Mucosa of stomach (tissue), 1 donor: ENCODE measurements around the gene SH3D19.
"Not testable (repeated sequence)": the region's sequence is repeated elsewhere in the genome, so short reads cannot be mapped to it uniquely, and the experiment has no call there.

Experiments
- H3K27me3 ChIP-seq: one replicate; pipeline ENCODE4 v1.7.0; 2013; ENCODE audit warnings: mild to moderate bottlenecking, low read length; ENCODE audit not compliant: control insufficient read depth, insufficient read depth
- H3K36me3 ChIP-seq: one replicate; pipeline ENCODE4 v1.7.0; 2013; ENCODE audit warnings: low read length; ENCODE audit not compliant: control insufficient read depth, insufficient read depth
- H3K4me1 ChIP-seq: one replicate; pipeline ENCODE4 v1.7.0; 2013; ENCODE audit warnings: mild to moderate bottlenecking, low read length; ENCODE audit not compliant: control insufficient read depth, insufficient read depth
- H3K4me3 ChIP-seq: one replicate; pipeline ENCODE4 v1.7.0; 2013; ENCODE audit warnings: low read length
- H3K9ac ChIP-seq: one replicate; pipeline ENCODE4 v1.7.0; 2013; ENCODE audit warnings: mild to moderate bottlenecking, low read length, moderate library complexity
- H3K9me3 ChIP-seq: one replicate; pipeline ENCODE4 v1.7.0; 2013; ENCODE audit warnings: mild to moderate bottlenecking, low read length, moderate library complexity; ENCODE audit not compliant: control insufficient read depth
- donor health status: Pancreatic carcinoma.

Gene SH3D19

DNA sequence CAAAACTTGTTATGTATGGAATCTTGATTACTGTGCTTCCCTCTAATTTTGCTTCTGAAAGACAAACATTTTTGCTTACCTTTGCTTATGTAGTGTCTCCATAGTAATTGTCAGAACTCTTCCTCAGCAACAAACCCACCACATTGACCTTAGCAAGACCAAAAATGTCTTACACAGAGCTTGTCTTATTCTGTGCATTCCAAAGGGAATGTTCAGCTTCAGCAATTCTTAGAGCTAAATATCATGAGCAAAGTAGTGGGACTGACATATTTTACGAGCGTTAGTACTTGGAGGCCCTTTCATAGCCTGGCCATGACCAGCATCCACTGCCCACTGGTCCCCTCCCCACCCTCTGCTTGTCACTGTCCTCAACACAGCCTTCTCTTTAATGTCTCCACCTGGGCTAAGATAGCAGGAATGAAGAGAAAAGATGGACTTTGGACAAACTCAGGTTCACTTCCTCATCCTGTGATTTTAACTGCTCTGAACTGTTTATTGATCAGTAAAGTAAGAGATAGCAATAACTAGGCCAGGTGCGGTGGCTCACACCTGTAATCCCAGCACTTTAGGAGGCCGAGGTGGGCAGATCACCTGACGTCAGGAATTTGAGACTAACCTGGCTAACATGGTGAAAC, 15.5 kb upstream of the SH3D19 start:
- no peak overlapping the region for H3K9ac ChIP-seq
- no peaks in the 10 kb centered on the region for H3K9me3 ChIP-seq
- peaks cover 20% of the 10 kb centered on the region for H3K4me1 ChIP-seq
- H3K27me3 ChIP-seq, result no peaks in the 10 kb centered on the region
- H3K36me3 ChIP-seq, result no peaks in the 10 kb centered on the region
- H3K4me3 ChIP-seq, result no peak overlapping the region

DNA sequence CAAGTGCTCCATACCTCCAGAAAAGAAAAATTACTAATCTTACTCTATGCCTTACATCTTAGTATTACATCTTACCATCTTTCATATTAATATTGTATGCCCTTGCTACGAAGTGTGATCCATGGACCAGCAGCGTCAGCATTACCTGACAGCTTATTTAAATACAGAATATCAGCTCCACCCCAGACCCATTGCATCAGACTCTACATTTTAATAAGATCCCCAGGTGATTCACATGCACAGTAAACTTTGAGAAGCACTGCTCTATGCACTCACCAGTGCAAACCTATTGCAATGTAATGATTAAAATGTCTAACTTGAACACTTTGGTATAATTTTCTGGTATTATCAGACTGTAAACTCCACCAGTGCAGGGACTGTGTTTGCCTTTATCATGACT, 14.1 kb upstream of the SH3D19 start:
- Histone ChIP-seq H3K27me3 (no peaks in the 10 kb centered on the region), H3K9ac (no peak overlapping the region), H3K4me1 (peaks cover 20% of the 10 kb centered on the region), H3K36me3 (no peaks in the 10 kb centered on the region), H3K9me3 (no peaks in the 10 kb centered on the region), H3K4me3 (no peak overlapping the region)

DNA sequence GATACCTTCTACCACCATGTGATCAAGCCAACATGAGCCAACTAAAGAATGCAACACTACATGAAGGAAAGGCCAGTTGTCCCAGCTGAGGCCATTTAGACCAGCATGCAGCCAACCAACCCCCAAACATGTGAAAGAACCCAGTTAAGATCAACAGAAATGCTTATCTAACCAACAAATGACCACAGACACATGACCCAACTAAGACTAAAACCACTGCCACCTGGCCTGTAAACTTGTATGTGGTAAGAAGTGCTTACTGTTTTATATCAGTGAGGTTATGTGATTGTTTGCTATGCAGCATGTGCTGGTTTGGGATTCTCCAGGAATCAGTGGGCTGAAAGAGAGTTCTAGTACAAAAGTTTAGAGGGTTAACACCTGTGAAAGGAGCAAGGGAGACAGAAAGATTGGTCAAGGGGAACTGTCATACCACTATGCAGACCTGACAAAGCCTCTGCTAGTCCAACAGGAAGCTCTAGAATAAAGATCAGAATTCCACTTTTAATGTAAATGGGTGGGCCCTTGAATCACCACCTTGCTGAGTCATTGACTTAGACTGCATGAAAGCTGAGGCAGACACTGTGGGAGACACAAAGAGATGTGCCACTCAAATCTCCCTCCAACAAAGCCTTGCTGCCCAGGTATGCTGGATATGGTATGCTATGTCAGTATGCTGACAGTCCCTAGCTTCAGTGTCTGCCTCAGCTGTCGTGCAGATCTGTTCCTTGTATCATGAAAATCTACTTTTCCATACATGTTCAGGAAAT, 6.1 kb upstream of the SH3D19 start:
- H3K9me3 ChIP-seq, result no peaks in the 10 kb centered on the region
- H3K4me1 ChIP-seq, result peaks cover 29% of the 10 kb centered on the region
- H3K4me3 ChIP-seq, result no peak overlapping the region
- H3K36me3 ChIP-seq, result no peaks in the 10 kb centered on the region
- H3K9ac ChIP-seq, result no peak overlapping the region
- no peaks in the 10 kb centered on the region for H3K27me3 ChIP-seq

DNA sequence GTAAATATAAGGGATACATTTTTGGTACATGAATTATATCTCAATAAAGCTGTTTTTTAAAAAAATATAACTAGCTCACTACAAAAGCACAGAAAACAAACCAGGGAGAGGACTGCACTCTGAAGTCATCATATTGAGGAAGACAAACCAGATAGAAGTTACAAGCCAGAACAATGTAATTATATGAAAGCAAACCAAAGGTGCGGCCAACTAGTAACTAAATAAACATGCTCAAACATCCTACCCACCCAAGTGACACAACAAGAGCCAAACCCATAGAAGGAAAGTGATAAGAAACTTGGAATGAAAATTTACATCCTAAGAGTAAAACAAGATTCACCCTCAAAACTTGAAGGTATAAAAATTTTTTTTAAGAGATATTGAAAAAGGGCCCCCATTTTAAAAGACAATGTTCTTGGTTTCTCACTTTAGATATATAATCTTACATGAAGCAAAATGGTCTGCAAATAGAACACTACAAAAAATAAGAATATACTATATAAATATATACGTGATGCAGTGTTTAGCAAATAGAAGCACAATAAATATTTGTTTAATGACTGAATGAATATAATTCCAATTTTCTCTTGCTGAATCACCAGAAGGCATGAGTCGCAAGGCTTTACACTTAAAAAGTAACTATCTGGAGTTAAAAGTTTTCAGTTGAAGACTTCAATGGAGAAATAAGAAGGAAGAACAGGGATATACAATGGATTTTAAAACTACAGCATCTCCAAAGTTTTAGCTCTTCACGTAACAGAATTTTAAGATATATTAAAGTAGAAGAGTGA, 4.0 kb upstream of the SH3D19 start:
- Histone ChIP-seq H3K4me1 (peaks cover 37% of the 10 kb centered on the region), H3K9me3 (no peaks in the 10 kb centered on the region), H3K9ac (no peak overlapping the region), H3K36me3 (no peaks in the 10 kb centered on the region), H3K4me3 (no peak overlapping the region), H3K27me3 (no peaks in the 10 kb centered on the region)

DNA sequence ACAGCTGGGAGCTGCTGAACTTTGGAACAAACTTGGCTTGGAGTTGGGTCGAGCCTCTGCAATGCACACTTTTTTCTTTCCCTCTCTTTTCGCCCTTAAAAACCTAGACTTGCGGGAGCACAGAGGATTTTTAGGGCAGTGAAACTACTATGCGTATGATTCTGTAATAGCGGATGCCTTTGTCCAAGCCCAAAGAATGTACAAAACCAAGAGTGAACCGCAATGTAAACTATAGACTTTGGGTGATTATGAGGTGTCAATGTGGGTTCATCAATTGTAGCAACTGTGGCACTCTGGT, 493 bp upstream of the SH3D19 start:
- Histone ChIP-seq H3K36me3 (no peaks in the 10 kb centered on the region), H3K4me1 (peaks cover 30% of the 10 kb centered on the region), H3K9me3 (no peaks in the 10 kb centered on the region), H3K9ac (peak overlapping the region; percentile 90), H3K27me3 (no peaks in the 10 kb centered on the region), H3K4me3 (peak overlapping the region; percentile 47)

DNA sequence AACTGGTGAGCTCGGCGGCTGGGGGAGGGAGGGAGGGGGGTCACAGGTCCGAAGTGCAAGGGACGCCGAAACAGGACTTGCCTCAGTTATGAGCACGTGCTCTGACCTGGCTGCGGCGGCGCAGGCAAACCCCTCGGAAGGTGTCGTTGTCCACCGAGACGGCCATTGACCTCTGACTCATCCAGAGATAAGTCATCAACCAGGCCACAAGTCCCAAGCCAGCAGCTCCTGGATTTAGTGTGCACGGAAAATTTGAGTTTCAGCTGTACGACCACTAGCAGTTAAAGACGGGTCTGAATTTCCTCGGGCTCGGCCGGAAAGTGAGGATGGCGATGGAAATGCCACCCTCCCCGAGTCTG, 674 bp downstream of the SH3D19 start:
- peaks cover 28% of the 10 kb centered on the region for H3K4me1 ChIP-seq
- H3K9ac ChIP-seq, result peak overlapping the region; percentile 90
- H3K27me3 ChIP-seq, result no peaks in the 10 kb centered on the region
- H3K36me3 ChIP-seq, result no peaks in the 10 kb centered on the region
- H3K9me3 ChIP-seq, result no peaks in the 10 kb centered on the region
- H3K4me3 ChIP-seq, result peak overlapping the region; percentile 47

DNA sequence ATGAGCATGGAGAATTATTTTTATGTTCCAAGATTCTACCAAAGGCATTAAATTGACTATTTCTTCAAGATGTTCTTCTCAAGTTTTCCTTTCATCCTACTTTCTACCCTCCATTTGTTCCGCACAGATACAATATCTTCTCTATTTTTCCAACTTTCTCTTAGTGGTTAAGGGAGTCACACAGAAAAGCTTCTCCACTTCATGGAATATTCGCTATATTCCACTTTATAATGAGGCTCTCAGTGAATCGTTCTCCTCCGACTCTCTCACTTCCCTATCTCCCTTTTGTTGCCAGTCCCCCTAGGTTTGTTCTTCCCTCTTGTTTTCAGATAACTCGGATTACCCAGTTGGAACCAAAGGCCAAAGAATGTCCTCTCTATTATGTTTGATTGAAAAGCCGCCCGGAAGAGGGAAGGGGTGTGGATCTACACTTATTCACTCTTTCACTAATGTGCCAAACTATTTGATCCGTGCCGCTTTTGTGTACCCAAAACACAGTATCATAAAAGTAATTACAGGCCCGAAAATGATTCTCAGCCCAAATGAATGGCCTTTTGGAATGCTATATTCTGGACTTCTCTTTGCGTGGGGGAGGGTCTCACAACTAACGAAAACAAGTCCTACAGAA, 1.2 kb downstream of the SH3D19 start:
- H3K27me3 ChIP-seq, result no peaks in the 10 kb centered on the region
- H3K9ac ChIP-seq, result peak overlapping the region; percentile 90
- H3K4me1 ChIP-seq, result peaks cover 28% of the 10 kb centered on the region

DNA sequence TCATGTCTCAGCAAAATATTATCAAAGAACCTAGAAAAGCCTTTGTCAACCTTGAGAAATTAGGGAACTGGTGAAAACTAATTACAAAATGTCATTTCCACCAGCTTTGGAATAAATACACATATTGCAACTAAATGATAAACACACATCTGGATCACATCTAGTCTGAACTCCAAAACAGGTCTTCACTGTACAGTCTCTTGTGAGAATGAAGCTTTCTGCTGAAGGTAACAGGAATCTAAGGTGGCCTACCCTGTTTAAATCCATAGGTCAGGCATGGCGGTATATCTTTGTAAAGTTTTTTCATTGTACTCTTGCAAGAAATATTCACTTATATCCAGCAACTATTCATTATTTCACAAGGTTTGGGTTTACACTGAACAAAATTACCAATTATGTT, 1.7 kb downstream of the SH3D19 start:
- H3K4me1 ChIP-seq, result peaks cover 24% of the 10 kb centered on the region
- no peak overlapping the region for H3K9ac ChIP-seq
- no peak overlapping the region for H3K4me3 ChIP-seq

More for the DNA sequence above, 1.2 kb downstream of the SH3D19 start:
- no peaks in the 10 kb centered on the region for H3K36me3 ChIP-seq
- H3K4me3 ChIP-seq, result peak overlapping the region; percentile 47
- no peaks in the 10 kb centered on the region for H3K9me3 ChIP-seq

DNA sequence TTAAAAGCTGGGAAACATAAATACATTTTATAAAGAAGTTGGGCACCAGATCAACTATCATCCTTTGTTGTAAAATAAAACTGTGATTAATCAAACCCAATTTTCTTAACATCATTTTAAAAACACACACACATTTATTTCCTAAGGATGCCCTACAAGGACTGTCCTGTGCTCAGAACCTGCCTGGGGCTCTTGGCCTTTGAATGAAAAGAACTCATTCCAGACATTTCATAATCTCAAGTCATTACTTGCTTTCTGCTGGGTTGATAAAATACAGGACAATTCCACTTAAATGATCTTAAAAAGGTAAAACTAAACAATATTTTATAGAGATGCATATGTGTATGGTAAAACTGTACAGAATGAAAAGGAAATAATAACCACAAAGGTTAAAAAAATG, 2.8 kb downstream of the SH3D19 start:
- Histone ChIP-seq H3K4me1 (peaks cover 23% of the 10 kb centered on the region), H3K9me3 (no peaks in the 10 kb centered on the region), H3K36me3 (no peaks in the 10 kb centered on the region), H3K4me3 (no peak overlapping the region), H3K27me3 (no peaks in the 10 kb centered on the region), H3K9ac (no peak overlapping the region)

More for the DNA sequence above, 1.7 kb downstream of the SH3D19 start:
- Histone ChIP-seq H3K36me3 (no peaks in the 10 kb centered on the region), H3K27me3 (no peaks in the 10 kb centered on the region), H3K9me3 (no peaks in the 10 kb centered on the region)

DNA sequence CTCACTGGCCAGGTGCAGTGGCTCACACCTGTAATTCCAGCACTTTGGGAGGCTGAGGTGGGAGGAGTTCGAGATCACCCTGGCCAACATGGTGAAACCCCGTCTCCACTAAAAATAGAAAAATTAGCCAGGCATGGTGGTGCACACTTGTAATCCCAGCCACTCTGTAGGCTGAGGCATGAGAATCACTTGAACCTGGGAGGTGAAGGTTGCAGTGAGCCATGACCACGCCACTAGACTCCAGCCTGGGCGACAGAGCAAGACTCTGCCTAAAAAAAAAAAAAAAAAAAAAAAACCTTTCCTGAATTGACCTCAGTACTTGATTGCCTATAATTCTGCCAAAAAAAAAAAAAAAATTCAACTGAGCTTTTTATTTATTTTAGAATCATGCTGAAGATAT, 3.2 kb downstream of the SH3D19 start:
- not testable (repeated sequence) for H3K4me3 ChIP-seq, H3K9ac ChIP-seq, H3K9me3 ChIP-seq, H3K36me3 ChIP-seq, H3K27me3 ChIP-seq
- H3K4me1 ChIP-seq, result peaks cover 24% of the 10 kb centered on the region

DNA sequence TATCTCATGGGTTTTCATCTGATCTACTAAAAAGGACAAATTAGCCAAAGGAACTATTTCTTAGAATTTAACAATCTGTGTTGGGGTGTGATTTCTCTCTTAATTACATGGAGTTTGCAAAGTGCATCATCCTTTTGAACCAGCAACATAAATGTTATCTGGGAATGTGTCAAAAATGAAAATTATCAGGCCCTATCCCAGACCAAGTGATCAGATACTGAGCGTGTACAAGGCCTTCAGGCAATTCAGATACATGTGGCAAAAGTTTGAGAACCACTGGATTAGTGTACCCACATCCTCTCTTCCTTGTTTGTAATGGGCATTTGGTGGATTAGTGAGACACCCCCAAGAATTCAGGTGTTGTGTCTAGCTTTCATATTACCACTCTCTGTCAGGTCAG, 3.8 kb downstream of the SH3D19 start:
- Histone ChIP-seq H3K9ac (no peak overlapping the region), H3K36me3 (no peaks in the 10 kb centered on the region), H3K4me3 (no peak overlapping the region), H3K4me1 (peaks cover 24% of the 10 kb centered on the region), H3K27me3 (no peaks in the 10 kb centered on the region), H3K9me3 (no peaks in the 10 kb centered on the region)

DNA sequence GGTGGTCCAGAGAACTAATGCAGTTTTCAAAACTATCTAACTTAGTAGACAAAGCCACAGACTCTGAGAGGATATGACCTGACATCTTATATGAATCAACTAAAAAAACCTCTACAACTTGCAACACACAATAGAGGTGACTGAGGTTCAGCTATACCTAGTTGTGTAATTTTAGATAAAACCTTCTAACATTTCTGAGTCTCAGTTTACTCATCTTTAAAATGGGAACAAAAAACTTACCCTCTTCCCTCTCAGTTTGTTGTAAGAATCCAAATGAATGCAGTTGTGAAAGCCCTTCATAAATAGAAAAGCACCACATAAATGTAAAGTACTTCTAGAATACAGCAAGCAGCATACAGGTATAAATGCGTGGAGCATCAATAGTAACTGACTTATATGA, 5.9 kb downstream of the SH3D19 start:
- Histone ChIP-seq H3K9me3 (no peaks in the 10 kb centered on the region), H3K27me3 (no peaks in the 10 kb centered on the region), H3K4me3 (no peak overlapping the region), H3K9ac (no peak overlapping the region), H3K36me3 (no peaks in the 10 kb centered on the region), H3K4me1 (peaks cover 24% of the 10 kb centered on the region)
